Mesenteric fat pad (tissue), 1 donor: ENCODE measurements around the gene GPR160. TPM values are rescaled to one million over a fixed set of nuclear protein-coding genes. Genes with fewer than 3 reads are reported as not detected.
"Not testable (repeated sequence)": the region's sequence is repeated elsewhere in the genome, so short reads cannot be mapped to it uniquely, and the experiment has no call there.

Experiments
- DNase-seq: peaks from one replicate; pipeline ENCODE4 v3.0.0-alpha.2; 2020; ENCODE audit warnings: low spot score
- long read RNA-seq: library from polyadenylated mRNA; unstranded; transcript quantifications from one replicate; pipeline ENCODE4 v2.0.0, GENCODE V29; 2020
- total RNA-seq: library from RNA; stranded (reverse); fragmentation: NEBNext Ultra II Directional; extraction: Animal tissue kit (Norgen Biotek cat#: 25700); gene quantifications from one replicate; pipeline ENCODE4 v1.2.1, GENCODE V29; 2021
- donor health status: DM: yes; HTN: yes; CAD: no.

The GPR160 gene, protein sequence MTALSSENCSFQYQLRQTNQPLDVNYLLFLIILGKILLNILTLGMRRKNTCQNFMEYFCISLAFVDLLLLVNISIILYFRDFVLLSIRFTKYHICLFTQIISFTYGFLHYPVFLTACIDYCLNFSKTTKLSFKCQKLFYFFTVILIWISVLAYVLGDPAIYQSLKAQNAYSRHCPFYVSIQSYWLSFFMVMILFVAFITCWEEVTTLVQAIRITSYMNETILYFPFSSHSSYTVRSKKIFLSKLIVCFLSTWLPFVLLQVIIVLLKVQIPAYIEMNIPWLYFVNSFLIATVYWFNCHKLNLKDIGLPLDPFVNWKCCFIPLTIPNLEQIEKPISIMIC
- total RNA-seq, result 6.4 TPM
- long read RNA-seq, partial matches to known transcripts, result 0 of 3 reads
- long read RNA-seq, other reads (novel, unspliced or antisense), result 0 of 3 reads

- peak; percentile 95 for DNase-seq
These were observed at the start of gene GPR160 for GRCh38 chr3:170037463-170038433. TSS of gene GPR160 (plus strand) at chr3:170037995. CDS start at chr3:170083973, 45,978 bp downstream.

DNA sequence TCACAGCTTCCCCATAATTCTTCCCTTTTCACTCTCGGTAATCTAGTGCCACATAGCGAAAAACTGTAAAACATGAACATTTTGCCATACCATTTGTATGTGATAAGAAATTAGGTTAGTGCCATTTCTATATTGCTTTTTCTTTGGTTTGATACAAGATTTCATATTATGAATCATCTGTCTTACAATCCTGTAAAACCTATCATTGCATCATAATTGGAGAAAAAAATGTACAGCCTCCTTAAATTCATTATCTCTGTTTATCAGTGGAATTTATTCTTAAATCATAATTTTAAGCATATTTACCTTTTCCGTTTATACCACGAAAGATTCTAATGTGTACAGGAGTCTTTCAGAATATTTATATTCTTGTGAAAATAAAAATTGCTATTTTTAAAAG lies 47.4 kb upstream of the GPR160 start:
- DNase-seq, result no peak

DNA sequence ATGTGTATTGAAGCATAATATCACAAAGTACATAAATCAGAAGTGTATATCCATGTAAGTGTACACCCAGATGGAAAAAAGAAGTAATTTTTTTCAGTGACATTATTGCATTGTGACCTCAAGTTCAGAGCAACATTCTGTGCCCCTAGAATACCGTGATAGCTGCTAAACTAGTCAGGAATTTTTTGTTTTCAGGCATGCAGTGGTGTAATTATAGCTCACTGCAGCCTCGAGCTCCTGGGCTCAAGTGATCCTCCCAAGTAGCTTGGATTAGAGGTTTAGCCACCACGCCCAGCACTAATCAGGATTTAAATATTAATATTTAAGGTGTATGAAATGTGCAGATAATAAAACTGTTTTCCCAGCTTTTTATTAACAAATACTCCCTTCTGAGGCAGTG lies 45.6 kb upstream of the GPR160 start:
- DNase-seq, result no peak

DNA sequence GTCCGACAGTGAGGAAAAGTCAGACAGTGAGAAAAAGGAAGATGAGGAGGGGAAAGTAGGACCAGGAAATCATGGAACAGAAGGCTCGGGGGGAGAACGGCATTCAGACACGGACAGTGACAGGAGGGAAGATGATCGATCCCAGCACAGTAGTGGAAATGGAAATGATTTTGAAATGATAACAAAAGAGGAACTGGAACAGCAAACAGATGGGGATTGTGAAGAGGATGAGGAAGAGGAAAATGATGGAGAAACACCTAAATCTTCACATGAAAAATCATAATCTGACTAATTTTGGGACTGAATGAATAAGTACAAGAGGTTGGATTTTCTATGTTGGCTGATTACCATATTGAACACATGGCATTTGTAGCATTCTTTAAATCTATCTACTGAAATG lies 45.0 kb upstream of the GPR160 start:
- no peak for DNase-seq

- no peak for DNase-seq
These were observed 44.0 kb upstream of the GPR160 start for GRCh38 chr3:169993761-169994160.

DNA sequence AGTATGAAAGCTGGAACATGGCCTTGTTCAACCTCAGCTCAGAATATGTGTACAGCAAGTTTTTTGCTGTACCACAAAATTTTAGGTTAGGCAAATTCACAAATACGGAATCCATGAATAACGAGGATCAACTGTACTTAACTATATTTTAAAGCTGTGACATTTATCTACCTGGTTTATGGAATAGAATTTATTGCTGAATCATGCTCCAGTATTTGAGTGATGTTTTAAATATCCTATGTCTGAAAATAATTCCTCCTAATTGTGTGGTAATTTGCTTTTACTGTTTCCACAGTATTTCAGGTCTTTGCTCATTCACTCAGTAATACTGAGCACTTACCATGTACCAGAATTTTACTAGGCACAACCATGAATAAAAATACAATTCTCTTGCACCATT lies 41.7 kb upstream of the GPR160 start:
- DNase-seq, result no peak

DNA sequence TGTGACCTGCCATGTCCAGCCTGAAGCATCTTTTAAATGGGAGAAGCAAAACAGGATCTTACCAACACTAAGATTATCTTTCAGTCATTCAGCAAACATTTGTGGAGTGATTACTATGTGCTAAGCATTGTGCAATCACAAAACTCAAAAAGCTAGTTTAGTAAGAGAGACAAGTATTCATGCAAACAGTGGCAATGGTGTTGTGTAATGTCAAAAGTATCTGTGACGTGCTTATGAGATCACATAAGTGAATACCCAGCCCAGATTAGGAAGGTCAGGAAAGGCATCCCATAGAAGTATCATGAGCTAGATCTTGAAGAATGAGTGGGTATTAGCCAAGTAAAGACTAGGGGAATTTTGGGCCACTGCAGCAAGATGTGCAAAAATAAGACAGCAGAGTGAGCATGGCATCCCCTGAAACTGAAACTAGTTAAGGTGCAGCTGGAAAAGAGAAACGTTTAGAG lies 39.1 kb upstream of the GPR160 start:
- DNase-seq, result no peak

DNA sequence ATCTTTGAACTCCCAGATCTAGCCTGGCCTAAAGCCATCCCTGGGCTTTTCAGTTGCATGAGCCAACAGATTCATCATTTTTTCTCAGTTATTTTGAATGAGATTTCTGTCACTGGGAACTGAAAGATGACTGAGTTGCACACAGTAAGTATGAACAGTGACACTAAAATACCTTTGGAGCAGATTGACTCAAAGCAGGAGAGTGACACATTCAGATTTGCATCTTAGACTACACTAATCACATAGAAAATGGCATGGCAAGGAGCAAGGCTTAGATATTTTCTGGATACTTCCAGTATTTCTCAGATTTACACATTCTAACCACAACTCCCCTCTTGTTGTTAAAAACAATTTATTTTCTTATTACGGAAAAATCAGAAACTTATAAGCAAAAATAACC lies 38.4 kb upstream of the GPR160 start:
- DNase-seq, result no peak

DNA sequence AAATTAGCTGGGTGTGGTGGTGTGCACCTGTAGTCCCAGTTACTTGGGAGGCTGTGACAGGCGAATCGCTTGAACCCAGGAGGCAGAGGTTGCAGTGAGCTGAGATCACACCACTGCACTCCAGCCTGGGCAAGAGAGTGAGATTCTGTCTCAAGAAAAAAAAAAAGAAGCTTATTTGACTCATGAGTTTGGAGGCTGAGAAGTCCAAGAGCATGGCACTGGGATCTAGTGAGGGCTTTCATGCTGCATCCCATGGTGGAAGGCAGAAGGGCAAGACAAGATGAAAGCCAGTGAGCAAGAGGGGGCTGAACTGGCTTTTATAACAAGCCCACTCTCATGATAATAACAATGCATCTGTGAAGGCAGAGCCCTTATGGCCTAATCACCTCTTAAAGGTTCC lies 37.7 kb upstream of the GPR160 start:
- DNase-seq, result no peak

DNA sequence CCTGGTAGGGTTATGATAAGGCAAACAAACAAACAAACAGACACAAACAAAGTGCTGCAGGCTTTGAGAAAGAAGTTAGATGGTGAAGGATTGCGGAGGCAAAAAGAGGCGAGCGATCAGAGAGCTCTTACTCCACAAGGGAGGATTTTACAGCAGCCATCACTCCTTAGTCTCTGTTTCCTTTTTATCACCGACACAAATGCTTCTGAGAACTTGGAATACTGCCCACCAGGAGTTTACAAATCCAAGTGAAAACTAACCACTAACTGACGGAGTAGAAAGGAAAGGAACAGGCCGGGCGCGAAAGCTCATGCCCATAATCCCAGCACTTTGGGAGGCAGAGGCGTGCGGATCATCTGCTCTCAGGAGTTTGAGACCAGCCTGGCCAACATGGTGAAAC lies 35.6 kb upstream of the GPR160 start:
- DNase-seq, result no peak

DNA sequence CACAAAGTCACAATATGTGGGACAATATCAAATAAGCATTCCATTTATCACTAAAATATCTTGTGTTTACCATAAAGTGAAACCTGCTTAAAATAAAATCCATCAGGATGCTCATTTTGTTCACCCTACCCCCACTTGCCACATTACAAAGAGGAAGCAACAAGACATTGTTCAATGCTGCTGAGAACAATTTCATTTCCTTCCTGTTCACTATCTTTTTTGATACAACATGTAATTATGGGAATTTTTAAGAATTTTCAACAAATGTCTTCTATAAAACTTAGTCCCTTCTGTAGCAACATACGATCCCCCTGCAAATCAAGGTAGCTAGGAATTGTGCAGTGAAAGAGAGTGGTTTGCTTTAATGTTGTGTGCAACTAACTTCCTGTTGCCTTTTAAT lies 34.9 kb upstream of the GPR160 start:
- no peak for DNase-seq

DNA sequence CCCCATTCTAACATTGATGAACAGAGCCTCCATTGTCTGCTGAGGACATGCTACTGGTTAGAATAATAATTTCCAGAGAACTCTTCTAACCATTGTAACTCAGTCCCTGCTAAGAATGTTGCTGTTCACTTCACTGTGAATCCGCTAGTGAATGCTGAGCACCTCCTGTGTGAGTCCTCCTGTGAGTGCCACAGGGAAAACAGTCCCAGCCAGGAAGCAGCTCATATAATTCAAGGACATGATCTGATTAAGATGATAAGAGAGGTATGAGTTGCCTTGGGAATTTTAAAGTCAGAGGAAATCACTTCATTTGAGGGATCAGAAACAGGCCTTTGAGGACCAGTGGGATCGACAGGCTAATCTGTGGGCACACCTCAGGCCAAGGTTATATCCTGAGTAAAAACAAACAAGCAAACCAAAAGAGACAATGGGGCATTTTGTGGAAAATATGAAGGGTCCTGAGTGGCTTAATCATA lies 33.9 kb upstream of the GPR160 start:
- no peak for DNase-seq

DNA sequence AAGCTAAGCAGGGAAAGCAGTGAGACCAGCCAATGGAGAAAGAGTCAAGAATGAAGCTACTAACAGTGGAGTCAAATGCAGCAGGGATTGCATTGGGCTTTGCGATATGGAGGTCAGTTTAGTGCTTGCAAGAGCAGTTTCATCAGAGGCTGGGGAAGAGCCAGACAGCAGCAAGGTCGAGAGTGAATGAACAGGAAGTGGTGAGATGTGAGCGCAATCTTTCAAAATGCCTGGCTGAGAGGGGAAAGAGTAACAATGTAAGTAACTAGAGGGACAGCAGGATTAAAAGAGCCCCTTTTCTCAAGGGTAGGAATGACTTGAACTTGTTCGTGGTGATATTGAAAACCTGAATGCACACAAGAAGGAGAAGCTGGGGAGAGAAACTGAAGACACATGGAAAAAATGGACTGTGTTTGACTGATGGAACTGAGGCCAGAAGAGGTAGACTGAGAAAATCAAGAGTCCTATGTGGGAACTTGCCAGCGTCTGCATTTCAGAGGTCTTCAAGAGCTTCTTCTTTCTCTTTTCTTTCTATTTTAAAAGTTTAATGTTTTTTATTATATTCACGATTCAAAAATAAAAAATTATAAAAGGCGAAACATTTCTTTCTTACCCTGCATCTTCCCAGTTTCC lies 30.6 kb upstream of the GPR160 start:
- no peak for DNase-seq

- DNase-seq, result no peak
These were observed 27.3 kb upstream of the GPR160 start for GRCh38 chr3:170010498-170010897.

GRCh38 chr3:170012683-170013400 lies 25.0 kb upstream of the GPR160 start:
- no peak for DNase-seq

GRCh38 chr3:170016057-170016456 lies 21.7 kb upstream of the GPR160 start:
- DNase-seq, result no peak

DNA sequence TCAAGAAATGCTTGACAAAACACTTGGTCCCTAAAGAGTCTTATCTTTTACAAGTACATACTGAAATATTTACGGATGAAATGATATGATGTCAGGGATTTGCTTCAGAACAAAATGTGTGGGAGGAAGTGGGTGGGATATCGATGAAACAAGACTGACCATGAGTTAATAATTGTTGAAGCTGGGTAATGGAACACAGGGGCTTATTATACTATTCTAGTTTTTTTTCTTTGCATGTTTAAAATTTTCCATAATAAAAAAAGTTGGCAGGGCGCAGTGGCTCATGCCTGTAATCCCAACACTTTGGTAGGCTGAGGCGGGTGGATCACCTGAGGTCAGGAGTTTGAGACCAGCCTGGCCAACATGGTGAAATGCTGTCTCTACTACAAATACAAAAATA lies 18.5 kb upstream of the GPR160 start:
- not testable (repeated sequence) for DNase-seq

DNA sequence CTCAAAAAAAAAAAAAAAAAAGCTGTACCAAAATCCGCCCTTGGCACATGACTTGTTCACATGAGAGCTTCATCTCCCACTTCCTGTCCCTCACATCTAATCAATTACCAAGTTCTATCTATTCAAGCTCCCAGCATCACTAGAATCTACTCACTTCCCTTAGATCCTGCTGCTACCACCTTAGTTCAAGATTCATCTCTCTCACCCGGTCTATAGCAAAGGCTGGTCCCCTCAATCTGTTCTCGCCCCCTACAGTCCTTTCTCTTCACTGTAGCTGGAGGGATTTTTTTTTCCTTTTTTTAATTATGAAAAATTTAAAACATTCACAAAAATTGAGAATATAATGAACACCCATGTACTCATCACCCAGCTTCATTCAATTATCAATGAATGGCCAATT lies 16.7 kb upstream of the GPR160 start:
- DNase-seq, result no peak

DNA sequence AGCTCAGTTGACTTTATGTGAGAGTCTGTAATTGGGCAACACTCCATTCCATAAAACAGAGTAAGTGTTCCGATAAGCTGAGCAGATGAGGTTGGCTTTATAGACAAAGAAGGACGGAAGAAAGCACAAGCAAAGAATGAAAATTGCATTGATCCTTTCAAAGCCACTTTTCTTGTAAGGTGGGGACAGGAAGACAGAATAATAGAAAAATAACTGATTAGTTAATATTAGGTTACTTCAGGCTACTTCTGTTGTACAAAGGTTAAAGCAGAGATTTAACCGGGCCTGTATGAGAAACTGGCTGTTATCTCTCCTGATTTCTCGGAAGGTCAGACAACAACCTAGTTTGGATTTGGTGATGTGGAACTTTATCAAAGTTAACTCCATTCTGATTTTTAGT lies 15.5 kb upstream of the GPR160 start:
- no peak for DNase-seq

GRCh38 chr3:170023165-170023564 lies 14.6 kb upstream of the GPR160 start:
- DNase-seq, result no peak

DNA sequence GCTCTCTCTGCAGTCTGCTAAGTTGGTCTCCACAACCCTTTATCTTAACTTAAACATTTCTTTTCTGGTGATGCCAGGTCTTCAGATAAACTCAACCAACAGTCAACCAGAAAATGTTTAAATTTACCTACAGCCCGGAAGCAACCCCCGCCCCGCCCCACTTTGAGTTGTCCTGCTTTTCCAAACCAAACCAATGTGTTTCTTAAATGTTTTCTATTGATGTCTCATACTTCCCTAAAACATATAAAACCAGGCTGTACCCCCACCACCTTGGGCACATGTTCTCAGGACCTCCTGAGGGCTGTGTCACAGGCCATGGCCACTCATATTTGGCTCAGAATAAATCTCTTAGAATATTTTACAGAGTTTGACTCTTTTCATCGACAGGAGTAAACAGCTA lies 13.2 kb upstream of the GPR160 start:
- no peak for DNase-seq
